Endothelial cell of umbilical vein (primary cell): ENCODE results near the gene RPSA. TPM values are rescaled to one million over a fixed set of nuclear protein-coding genes. Genes with fewer than 3 reads are reported as not detected.

ENCODE experiments used
- BruUV-seq: library from RNA; stranded (reverse); fragments of 400-500 nt; replicated peaks from 2 replicates; lab custom pipeline; 2021; lab: Mats Ljungman, UMichigan
- CTCF ChIA-PET: fragments of 300-600, 350-600 bp; sonication (Branson Sonifier 250); formaldehyde crosslinking; loops from one replicate; lab custom pipeline; 2021; ENCODE audit warnings: antibody characterized with exemption, inconsistent platforms; lab: Charles Lee
- POLR2A ChIA-PET: fragments of 300-600, 350-600 bp; sonication (Branson Sonifier 250); formaldehyde crosslinking; loops from one replicate; lab custom pipeline; 2021; ENCODE audit warnings: antibody characterized with exemption, inconsistent platforms; lab: Charles Lee
- DNase-seq: peaks from one replicate; pipeline ENCODE4 v3.0.0-alpha.2; 2011; ENCODE audit warnings: low read depth, low spot score
- FAIRE-seq: peaks from 2 replicates; lab custom pipeline; 2011; peaks lifted over from hg19 to GRCh38; lab: Jason Lieb, UNC
- H2AFZ ChIP-seq: 2 replicates; pipeline ENCODE4 v1.6.0; 2012; ENCODE audit warnings: low read depth, low read length, control low read depth, inconsistent platforms
- H3K27ac ChIP-seq: 2 replicates; pipeline ENCODE4 v1.5.1; 2011; ENCODE audit warnings: low read depth, mild to moderate bottlenecking, control low read depth, low read length, moderate library complexity; ENCODE audit not compliant: insufficient read depth
- H3K27me3 ChIP-seq, 2 experiments: 2 replicates each; pipeline versions ENCODE4 v1.6.0 to v1.6.1; 2011; ENCODE audit warnings: low read length in 2 of 2, mixed read lengths in 1 of 2; ENCODE audit not compliant: control insufficient read depth in 2 of 2, insufficient read depth in 2 of 2
- H3K36me3 ChIP-seq, 2 experiments: 2 replicates in 1 of 2; 3 replicates in 1 of 2; pipeline ENCODE4 v1.5.1; 2011; ENCODE audit warnings: low read length in 2 of 2, mild to moderate bottlenecking in 1 of 2, moderate library complexity in 1 of 2; ENCODE audit not compliant: control insufficient read depth in 2 of 2, insufficient read depth in 2 of 2; ENCODE audit errors: extremely low read depth in 1 of 2
- H3K4me1 ChIP-seq: 3 replicates; pipeline ENCODE4 v1.5.1; 2011; ENCODE audit warnings: mild to moderate bottlenecking, low read length; ENCODE audit not compliant: control insufficient read depth, insufficient read depth; ENCODE audit errors: extremely low read depth
- H3K4me2 ChIP-seq: 2 replicates; pipeline ENCODE4 v1.6.1; 2011; ENCODE audit warnings: low read length, control low read depth, mixed read lengths; ENCODE audit not compliant: insufficient read depth
- H3K4me3 ChIP-seq, 3 experiments: fragments of 200-600 bp in 1 of 3; sonication (generic), shearing (Covaris generic) in 1 of 3; replicated peaks in 1 of 3; 2 replicates each; pipeline ENCODE4 v1.5.1; 2011 to 2016; ENCODE audit warnings: control low read depth in 3 of 3, low read length in 3 of 3, mild to moderate bottlenecking in 2 of 3, inconsistent platforms in 1 of 3, low read depth in 1 of 3, moderate library complexity in 1 of 3; ENCODE audit not compliant: insufficient read depth in 1 of 3
- H3K79me2 ChIP-seq: 2 replicates; pipeline ENCODE4 v1.6.0; 2012; ENCODE audit warnings: low read length, inconsistent platforms; ENCODE audit not compliant: control insufficient read depth, insufficient read depth
- H3K9ac ChIP-seq: replicated peaks from 2 replicates; pipeline ENCODE3; 2011; ENCODE audit warnings: low read length, control low read depth; ENCODE audit not compliant: insufficient read depth; ENCODE audit errors: extremely low read depth
- H3K9me1 ChIP-seq: replicated peaks from 3 replicates; pipeline ENCODE4 v1.6.0; 2011; ENCODE audit warnings: mild to moderate bottlenecking, low read length; ENCODE audit not compliant: control insufficient read depth, insufficient read depth; ENCODE audit errors: extremely low read depth
- H3K9me3 ChIP-seq: replicated peaks from 2 replicates; pipeline ENCODE4 v1.5.1; 2012; ENCODE audit warnings: low read length, inconsistent platforms; ENCODE audit not compliant: control insufficient read depth, insufficient read depth
- H4K20me1 ChIP-seq: replicated peaks from 2 replicates; pipeline ENCODE3; 2011; ENCODE audit warnings: mild to moderate bottlenecking, low read length; ENCODE audit not compliant: control insufficient read depth, insufficient read depth; ENCODE audit errors: extremely low read depth
- EZH2 ChIP-seq: IDR thresholded peaks from 2 replicates; pipeline ENCODE4 v1.6.1; 2012; ENCODE audit warnings: borderline replicate concordance, low read depth, mild to moderate bottlenecking, moderate library complexity, low read length, inconsistent platforms; ENCODE audit not compliant: severe bottlenecking
- FOS ChIP-seq: IDR thresholded peaks from 2 replicates; pipeline ENCODE4 v1.6.1; 2011; ENCODE audit warnings: mild to moderate bottlenecking, low read length, moderate library complexity, borderline replicate concordance; ENCODE audit not compliant: insufficient read depth
- GATA2 ChIP-seq: IDR thresholded peaks from 2 replicates; pipeline ENCODE4 v1.7.0; 2011; ENCODE audit warnings: low read depth, mild to moderate bottlenecking, moderate library complexity, mixed read lengths, low read length; ENCODE audit not compliant: insufficient read length, insufficient read depth
- JUN ChIP-seq: IDR thresholded peaks from 2 replicates; pipeline ENCODE4 v1.6.1; 2011; ENCODE audit warnings: borderline replicate concordance, low read depth; ENCODE audit not compliant: insufficient read length, insufficient read depth
- MYC ChIP-seq: IDR thresholded peaks from one replicate; pipeline ENCODE4 v1.6.1; 2011; ENCODE audit warnings: mild to moderate bottlenecking, low read depth, low read length
- POLR2A ChIP-seq: IDR thresholded peaks from 2 replicates; pipeline ENCODE4 v1.6.1; 2012; ENCODE audit warnings: low read depth, mild to moderate bottlenecking, control low read depth, low read length
- POLR2AphosphoS5 ChIP-seq: IDR thresholded peaks from 2 replicates; pipeline ENCODE4 v1.6.1; 2012; ENCODE audit warnings: low read depth, mild to moderate bottlenecking, control low read depth, low read length, moderate library complexity; ENCODE audit not compliant: insufficient read depth
- dilution Hi-C: fragments of 300-500 bp; cut with MboI; formaldehyde crosslinking; loops from one replicate; pipeline ENCODE4 v1.15.0; 2019; ENCODE audit warnings: low sequenced_read_pairs; ENCODE audit not compliant: extremely low pct_ligation_motif_present
- intact Hi-C: fragments of 100-400 bp; cut with micrococcal nuclease; formaldehyde crosslinking; loops from one replicate; pipeline ENCODE4 v1.10.0; 2022
- polyA plus RNA-seq, 4 experiments: library from polyadenylated mRNA; depleted of rRNA in 3 of 4; stranded (reverse) in 3 of 4; unstranded in 1 of 4; fragments of >200 nt; gene quantifications; 2 replicates each; pipeline versions ENCODE4 v1.2.1 to v1.2.3, GENCODE V29; 2011 to 2012; ENCODE audit warnings: missing spikeins in 1 of 4
- total RNA-seq: library from RNA; stranded (reverse); gene quantifications from 2 replicates; pipeline ENCODE4 v1.2.3, GENCODE V29; 2021
- TF ChIP-seq, protein P1 (sequence below): IDR thresholded peaks from 2 replicates; pipeline ENCODE4 v1.6.1; 2011; ENCODE audit not compliant: insufficient read depth, insufficient read length
- TF ChIP-seq, protein P2 (sequence below), 2 donors: IDR thresholded peaks; 1 replicate in 1 of 2; 2 replicates in 1 of 2; pipeline ENCODE4 v1.5.1; 2011; ENCODE audit warnings: low read length in 2 of 2, mild to moderate bottlenecking in 2 of 2, moderate library complexity in 2 of 2, control low read depth in 1 of 2, inconsistent platforms in 1 of 2, low read depth in 1 of 2; ENCODE audit not compliant: insufficient read depth in 1 of 2; ENCODE audit errors: extremely low read depth in 1 of 2

Gene RPSA
- total and polyA plus RNA-seq, 2 donors (not counting 3 experiments of a cell fraction or from before 2014, with no cell fraction given) = 1,357 to 3,687 TPM

DNA sequence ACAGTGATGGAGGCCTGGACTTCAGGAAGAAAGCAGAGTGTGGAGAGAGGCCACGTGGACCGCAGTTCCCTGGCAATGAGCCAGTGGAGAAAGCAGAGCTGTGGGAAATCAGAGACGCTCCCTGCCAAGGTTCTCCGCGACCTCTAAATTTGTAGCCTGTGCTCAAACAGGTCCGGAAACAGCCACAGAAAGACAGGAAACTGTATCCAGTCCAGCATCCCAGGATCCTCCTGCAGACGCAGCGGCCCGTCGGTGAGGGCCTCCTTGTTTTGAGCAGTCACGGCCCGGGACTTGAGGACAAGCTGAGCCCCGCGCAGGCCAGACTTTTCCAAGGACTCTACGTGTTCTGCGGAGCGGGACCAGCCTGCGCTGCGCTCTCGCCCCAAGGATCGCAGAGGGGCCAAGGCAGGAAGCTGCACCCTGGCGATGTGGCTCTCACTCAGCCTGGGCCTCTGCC lies 22.3 kb downstream of the RPSA start:
- no peak overlapping the region for H3K9ac ChIP-seq
- no peaks in the 10 kb centered on the region for H3K27me3 ChIP-seq
- H3K79me2 ChIP-seq = no peaks in the 10 kb centered on the region
- no peaks in the 10 kb centered on the region for H3K36me3 ChIP-seq
- TF ChIP-seq, protein P1, sequence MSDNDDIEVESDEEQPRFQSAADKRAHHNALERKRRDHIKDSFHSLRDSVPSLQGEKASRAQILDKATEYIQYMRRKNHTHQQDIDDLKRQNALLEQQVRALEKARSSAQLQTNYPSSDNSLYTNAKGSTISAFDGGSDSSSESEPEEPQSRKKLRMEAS = peak; percentile 83
- TF ChIP-seq POLR2A = no peak
- TF ChIP-seq, protein P2, sequence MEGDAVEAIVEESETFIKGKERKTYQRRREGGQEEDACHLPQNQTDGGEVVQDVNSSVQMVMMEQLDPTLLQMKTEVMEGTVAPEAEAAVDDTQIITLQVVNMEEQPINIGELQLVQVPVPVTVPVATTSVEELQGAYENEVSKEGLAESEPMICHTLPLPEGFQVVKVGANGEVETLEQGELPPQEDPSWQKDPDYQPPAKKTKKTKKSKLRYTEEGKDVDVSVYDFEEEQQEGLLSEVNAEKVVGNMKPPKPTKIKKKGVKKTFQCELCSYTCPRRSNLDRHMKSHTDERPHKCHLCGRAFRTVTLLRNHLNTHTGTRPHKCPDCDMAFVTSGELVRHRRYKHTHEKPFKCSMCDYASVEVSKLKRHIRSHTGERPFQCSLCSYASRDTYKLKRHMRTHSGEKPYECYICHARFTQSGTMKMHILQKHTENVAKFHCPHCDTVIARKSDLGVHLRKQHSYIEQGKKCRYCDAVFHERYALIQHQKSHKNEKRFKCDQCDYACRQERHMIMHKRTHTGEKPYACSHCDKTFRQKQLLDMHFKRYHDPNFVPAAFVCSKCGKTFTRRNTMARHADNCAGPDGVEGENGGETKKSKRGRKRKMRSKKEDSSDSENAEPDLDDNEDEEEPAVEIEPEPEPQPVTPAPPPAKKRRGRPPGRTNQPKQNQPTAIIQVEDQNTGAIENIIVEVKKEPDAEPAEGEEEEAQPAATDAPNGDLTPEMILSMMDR (IDR thresholded peaks at IDR 0.05; ENCODE audit: extremely low read depth in 1 of 2, insufficient read depth in 1 of 2, low read depth in 1 of 2, low read length in 2 of 2) = no peak
- peak; percentile 16 for TF ChIP-seq POLR2AphosphoS5
- peak; percentile 25 for TF ChIP-seq MYC
- no peak for TF ChIP-seq JUN
- no peak for TF ChIP-seq FOS
- no peak for TF ChIP-seq EZH2
- TF ChIP-seq GATA2 = no peak
- CTCF ChIA-PET = interaction anchor here (0.6 kb wide), 1 partner anchor 19 kb away, joined by 3 read pairs; no protein-coding TSS in a partner anchor
- no peak overlapping the region for H3K4me3 ChIP-seq
- peak; percentile 97 for FAIRE-seq
- POLR2A ChIA-PET = interaction anchor here (1.3 kb wide), 1 partner anchor 22 kb away, joined by 4 read pairs; the partner anchor contains the start of gene RPSA
- dilution Hi-C loops (no loop called here), intact Hi-C loops (no loop called here)
- H2AFZ ChIP-seq = peak overlapping the region; percentile 97
- H3K9me3 ChIP-seq = no peaks in the 10 kb centered on the region
- no peaks in the 10 kb centered on the region for H4K20me1 ChIP-seq
- peaks cover 15% of the 10 kb centered on the region for H3K4me1 ChIP-seq
- no TSS peak for BruUV-seq
- no peaks in the 10 kb centered on the region for H3K9me1 ChIP-seq
- peak; percentile 83 for DNase-seq
- H3K4me2 ChIP-seq = peak overlapping the region; percentile 49
- no peak overlapping the region for H3K27ac ChIP-seq
